Stimulated activated CD8-positive, alpha-beta memory T cell treated with anti-CD3 and anti-CD28 coated beads, Interleukin-7, amount 100 ng/mL, for 1 hour (primary cell): Measurements from ENCODE around the gene DLST.

Source experiments
- DNase-seq, 2 donors: peaks; one replicate each; pipeline ENCODE4 v3.0.0-alpha.2; 2020; ENCODE audit warnings: low read depth in 2 of 2

Gene DLST

DNA sequence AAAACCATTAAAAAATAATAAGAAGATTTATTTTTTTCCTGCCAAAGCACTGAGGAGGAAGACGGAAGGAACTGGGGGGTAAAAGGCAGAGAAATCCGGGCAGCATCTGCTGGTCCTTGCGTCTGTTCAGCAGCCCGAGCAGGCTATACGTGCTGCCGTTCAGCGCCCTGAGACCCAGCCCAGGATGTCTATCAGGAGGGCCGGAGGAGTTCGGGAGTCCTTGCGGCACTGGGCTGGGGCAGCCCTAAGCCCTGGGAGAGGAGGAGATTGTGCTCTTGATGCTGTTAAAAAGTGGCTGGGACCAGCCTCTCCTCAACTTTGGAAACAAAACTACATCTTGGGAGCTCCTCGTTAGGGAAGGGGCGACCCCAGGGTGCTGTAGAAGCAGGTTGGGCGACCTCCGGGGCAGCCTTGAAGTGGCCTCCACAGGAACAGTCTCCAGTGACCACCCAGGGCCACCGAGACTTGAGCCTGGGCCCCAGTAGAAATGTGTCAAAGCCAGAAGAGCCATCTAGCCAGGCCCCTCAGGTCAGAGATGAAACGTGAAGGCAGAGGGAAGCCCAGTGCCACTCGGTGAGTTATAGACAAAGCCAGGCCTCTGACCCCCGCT, 59.3 kb downstream of the DLST start:
- DNase-seq: no peak

DNA sequence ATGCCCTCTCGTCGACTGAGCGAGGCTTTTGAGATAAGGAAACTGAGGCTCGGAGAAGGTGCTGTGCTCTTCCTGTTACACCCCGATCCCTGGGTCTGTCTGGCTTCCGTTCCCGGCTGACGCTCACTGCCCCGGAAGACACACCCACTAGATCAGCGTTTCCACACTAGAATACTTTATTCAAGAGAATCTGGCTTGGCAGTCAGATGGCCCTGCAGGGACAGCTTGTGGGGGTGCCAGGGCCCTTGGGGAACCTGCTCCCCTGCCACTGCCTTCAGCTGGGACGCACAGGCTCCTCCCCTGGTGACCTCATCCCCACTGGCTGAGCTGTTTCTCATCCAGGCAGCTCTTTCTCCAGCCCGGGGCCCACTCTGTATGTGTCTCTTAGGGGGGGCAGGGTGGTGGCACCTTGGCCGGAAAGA, 60.0 kb downstream of the DLST start:
- DNase-seq: peak; percentile 7 to 23

DNA sequence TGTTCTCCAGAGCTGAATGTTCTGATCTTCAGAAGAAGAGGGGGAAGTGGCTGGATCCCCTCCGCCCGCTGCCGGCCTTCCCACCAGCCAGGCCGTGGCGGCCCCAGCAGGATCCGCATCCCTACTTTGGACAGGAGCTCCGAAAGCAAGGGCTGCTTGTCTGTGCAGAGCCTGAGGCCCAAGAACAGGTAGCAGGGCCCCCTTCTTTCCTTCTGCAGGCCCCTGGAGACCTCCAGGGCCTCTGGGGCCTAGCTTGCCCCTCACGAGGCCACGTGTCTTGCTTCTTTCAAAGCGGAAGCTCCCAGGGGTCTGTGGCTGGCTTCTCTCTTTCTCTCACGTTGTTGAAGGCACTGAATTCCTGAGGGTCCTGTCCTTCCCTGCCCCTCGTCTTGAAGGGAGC, 60.5 kb downstream of the DLST start:
- DNase-seq: no peak

DNA sequence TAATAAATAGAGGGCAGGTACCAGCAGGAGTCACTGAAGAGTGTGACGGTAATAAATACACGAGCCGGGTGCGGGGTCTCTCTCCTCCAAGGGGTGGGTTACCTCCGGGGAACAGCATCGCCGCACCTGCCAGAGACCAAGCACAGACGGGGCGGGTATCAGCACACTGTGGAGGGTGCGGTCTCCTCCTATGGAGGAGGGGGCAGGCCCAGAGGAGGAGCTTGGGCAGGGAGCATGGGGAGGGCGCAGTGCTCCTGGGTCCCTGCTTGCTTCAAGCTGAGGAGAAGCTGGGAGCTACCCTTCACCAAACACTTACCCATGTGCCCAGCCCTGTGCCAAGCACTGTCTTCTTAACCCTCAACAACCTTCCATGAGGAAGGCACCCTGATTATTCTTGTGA, 60.9 kb downstream of the DLST start:
- no peak for DNase-seq

DNA sequence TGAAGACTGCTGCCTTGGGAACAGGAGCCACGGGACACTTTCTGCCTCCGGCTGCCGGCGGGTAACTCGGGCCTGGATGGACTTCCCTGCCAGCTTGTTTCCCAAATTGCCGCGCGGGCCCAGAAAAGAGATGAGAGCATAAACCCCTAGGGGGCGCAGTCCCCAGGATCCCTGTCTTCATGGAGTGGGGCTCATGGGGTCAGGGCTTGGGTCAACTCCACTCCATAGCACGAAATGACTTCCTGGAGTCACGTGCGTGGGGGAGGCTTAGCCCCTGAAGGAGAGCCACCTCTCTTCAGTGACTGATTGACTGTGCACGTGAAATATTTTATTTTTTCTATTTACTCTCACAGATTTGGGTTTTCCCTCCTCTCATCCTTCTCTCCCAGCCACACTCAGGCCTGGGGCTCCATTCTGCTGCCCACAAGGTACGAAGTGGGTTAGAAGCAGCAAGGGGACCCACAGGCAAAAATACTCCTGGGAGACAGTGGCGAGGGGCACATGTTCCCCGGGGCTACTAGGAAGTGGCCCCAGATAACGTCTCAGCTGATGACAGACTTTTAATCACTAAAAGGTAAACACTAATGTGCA, 63.6 kb downstream of the DLST start:
- DNase-seq: no peak

DNA sequence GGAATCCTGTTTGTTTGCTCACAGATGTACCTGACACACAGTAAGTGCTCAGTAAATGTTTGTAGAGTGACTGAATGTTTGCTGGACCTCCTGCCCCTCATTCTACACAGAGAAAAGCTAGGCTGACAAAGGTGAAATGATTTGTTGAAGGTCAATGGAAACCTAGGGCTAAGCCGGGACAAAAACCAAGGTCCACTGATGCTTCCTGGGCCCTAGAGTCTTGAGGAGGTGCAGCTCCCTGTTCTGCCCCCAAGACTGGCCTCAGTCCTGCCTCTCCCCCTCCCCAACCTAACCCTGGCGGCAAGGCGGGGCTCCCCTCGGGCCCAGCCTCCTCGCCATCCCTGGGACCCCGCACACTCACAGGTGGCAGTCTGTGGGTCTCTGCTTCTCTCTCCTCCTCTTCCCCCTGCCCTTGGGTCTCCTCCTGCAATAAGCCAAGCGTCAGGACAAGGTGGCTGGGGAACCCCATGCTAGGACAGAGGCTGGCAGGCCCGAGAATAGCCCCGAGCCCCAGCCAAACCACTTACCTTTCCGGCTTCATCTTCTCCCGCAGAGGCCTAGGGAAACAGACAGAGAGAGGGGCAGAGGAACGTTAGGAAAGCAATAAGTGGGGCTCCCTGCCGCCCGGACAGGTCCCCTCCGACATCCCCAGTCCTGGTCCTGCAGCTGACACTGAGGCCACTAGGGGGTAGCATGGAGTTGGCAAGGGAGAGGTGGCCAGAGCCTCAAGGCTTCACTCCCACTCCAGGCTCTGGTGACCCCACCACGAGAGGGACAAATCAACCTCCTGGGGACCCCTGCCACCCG, 64.3 kb downstream of the DLST start:
- DNase-seq: peak; percentile 34 to 59

DNA sequence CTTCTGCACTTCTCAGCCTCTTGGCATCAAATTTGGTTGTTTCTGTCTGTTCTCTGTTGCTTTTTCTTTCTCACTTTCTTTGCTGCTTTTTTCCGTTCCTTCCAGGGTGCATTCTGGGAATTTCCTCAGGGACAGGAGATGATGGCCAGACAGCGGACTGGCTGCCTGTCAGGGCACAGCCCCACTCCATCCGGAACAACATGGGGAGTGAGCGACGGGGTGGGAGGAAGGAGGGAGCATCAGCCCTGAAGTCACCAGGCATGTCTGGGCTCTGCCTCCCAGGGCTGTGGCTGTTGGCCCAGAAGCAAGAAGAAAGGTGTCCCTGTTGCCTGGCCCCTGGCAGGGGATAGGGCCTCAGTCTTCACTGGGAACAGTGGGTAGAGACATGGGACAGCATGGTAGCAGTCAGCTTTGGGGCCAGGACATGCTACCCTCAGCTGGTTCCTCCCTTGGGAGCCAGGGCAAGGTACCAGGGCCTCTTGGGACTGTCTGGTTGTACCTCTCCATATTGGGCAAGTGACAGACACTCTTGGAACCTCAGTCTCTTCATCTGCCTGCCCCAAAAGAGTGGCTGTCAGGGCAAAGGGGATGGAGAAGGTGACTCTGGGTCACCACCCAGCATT, 65.1 kb downstream of the DLST start:
- no peak for DNase-seq

DNA sequence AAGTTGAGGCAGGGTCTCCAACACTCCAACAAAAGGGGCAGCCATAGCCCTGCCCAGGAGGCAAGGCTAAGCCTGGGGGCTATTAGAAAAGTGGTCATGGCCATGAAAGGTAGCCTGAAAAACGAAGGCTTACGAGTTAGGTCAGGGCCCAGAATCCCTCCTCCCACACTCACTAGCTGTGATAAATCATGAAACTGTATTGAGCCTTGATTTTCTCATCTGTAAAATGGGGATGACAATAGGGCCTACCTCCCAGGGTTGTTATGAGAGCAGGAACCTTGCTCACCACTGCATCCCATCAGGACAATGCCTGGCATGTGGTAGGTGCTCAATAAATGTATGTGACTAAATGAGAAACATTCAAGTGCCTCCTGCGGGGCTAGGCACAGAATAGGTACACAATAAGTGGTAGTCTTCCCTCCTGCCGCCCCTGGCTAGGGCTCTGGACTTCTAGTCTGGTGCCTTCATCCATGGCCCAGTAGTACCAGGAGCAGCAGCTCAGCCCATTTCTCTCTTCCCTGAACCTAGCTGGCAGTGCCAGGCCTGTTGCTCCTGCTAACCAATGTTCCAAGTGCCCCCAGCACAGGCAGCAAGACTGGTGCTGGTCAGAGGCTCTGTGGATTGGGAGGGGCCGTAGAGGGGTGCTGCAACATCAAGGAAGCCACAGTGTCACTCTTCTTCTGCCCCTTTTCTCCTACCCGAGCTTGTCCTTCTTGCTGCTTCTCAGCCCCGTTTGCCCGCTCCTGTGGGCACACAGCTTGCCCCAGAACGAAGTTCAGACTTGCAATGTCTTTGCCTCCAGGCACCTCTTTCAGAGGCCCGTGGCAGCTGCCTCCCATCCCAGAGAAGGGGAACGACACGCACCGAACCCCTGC, 65.9 kb downstream of the DLST start:
- no peak for DNase-seq

DNA sequence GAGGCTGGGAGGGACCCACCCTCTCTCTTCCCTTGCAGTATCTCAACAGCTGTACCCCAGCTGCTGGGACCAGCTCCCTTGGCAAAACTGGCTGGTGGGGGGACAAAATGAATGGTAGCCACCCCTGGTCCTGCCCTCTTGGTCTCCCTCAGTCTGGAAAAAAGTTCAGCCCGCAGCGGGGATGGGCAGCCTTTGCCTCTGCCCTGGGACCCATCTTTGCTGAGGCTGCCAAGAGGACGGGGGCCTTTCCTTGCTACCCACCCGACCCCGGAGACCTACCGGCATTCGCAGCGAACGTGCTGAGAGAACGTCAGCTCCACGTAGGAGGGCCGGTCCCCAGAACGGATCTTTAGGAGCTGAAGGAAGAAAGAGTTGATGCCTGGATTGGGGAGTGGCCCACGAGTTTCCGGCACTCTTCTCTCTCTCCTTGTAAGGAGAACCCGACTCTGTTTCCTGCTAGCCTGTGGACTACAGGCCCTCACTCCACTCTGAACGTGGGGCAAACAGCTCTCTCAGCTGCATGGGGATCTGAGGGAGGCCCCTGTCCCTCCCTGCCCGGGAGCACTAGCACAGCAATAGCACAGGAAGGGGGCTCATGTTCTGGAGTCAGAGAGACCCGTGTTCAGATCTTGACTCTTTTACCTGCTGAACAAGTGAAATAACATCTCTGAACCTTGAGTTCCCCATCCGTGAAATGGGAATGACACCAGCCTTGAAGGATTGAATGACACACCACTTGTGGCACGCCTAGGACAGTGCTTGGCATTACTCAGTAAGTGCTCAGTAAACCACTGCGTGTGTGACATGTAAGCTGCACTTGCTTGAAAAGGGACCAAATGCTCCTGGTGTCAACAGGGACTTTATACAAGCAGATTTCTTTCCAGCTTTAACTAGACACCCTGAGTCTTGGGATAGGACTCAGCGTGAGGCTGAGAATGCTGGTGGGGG, 66.8 kb downstream of the DLST start:
- DNase-seq: no peak

DNA sequence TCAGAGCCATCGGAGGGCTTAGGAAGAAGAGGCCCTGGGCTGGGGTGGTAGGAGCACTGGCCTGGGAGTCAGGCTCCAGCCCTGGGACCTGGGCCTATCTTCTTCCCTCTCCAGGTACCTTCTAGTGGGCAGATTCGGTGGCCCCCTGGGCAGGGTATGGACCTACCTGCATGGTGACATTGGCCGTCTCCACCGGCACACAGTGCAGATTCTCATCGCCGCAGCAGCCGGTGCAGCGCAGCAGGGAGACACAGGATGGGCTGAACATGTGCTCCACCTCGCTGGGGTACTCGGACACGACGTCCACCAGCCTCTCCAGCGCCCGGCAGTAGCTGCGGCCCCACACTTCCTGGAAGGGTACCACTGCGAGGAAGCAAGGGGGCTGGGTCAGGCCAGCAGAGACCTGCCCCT, 67.5 kb downstream of the DLST start:
- DNase-seq: no peak

DNA sequence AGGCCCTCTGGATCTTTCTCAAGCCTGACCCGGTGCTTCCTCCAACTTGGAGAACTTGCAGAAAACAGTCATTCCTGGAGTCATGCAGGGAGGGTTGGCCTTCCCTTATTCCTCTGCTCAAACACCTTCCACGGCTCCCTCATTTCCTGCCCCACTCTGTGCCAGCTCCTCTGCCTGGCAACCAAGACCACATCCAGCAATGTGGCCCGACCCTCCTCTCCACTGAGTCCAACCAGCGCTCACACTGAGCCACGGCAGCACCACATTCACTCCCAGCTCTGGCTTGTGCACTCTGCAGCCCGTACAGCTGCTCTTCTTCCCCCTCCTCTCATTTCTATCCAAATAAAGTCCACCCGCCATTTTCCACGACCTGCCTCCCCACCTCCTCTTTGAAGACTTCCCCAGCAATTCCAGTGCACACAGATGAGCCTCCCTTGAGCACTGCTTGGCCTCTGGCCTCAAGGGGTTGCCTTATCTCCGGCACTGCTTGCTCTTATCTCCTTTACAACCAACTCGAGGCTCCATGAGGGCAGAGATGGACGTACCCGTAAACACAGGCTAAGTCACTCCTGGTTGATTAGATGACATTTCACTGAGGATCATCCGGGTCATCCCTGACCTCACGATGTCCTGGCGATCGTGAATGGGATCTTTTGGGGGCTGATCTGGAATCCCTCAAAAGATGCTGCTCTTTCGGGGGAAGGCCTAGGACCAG, 68.3 kb downstream of the DLST start:
- DNase-seq: no peak

DNA sequence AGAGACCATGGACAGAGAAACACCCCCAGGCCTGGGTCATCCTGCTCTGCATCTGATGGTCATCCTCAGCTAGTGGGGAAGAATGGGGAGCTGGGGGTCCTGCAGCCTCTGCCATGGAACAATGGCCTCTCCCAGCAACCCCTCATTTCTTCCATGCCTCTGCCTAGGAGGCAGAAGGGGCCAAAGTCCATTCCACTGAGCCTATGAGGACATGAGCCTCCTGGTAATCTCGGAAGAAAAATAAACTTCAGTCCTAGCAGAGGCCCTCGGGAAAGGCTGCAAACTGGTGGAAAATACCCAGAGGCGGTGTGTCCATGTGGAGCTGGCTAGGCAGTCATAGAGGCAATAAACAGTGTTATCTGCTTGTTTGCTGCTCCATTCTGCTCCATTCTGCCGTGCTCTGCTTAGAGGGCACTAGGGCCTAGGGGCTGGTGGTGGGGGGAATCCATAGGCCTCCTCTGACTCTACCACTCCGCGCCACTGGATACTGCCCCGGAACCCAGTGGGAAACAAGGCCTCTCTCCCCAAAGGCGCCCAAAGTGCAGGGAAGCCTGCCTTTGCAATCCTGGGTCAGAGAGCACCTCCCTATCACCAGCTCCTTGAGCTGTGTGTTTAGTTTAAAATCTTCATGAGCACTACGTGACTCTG, 69.2 kb downstream of the DLST start:
- no peak for DNase-seq

DNA sequence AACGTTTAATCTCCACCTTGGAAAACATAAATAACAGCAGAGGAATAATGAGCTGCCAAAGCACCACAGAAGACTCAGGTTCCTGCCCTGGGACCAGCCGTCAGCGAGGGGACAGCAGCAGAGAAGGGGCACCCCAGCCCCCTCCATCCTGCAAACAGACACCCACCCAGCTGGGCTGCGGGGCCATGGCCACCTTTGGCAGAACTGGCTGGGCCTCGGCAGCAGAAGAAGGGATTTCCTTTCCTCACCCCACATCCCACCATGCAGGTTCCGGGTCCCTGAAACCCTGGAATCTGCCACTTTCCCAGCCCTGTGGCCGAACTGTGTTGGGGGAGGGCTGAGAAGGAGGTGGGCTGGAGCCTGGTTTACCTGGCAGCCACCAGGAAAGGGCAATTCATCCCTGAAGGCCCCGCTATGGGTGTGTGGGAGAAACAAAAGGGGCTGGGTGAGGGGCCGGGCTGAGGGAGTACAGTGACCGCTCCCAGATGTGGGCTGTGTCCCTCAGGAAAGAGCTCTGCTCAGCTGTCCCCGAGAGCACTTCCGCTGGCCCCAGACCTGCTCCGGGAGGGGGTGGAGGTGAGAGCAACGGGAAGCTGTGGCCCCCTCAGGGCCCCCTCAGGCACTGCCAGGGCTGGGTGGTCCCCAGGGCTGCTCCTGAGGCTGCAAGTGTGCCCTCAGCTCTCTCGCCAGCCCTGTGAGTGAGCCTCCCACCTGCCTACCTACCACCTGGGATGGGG, 69.9 kb downstream of the DLST start:
- no peak for DNase-seq

DNA sequence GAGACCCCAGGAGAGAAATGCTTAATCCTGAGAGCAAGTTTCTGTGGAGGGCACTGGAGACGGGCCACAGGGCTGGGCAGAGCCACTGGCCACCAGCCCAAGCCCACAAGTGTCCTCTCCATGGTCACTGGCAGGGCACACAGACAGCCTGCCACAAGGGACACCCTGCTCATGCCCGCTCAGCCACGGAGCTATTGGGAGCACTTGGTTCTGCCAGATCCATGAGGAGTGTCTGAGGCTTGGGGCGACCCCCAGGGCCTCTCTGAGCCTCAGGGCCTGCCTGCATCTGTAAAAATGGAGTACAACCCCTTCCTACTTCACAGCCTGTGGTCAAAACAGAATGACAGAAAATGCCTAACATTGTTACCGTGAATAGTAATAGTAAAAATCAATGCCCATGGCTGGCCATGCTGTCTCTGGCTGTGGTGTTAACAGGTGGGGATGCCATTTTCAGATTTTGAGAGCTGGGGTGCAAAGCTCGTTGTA, 70.5 kb downstream of the DLST start:
- no peak for DNase-seq

DNA sequence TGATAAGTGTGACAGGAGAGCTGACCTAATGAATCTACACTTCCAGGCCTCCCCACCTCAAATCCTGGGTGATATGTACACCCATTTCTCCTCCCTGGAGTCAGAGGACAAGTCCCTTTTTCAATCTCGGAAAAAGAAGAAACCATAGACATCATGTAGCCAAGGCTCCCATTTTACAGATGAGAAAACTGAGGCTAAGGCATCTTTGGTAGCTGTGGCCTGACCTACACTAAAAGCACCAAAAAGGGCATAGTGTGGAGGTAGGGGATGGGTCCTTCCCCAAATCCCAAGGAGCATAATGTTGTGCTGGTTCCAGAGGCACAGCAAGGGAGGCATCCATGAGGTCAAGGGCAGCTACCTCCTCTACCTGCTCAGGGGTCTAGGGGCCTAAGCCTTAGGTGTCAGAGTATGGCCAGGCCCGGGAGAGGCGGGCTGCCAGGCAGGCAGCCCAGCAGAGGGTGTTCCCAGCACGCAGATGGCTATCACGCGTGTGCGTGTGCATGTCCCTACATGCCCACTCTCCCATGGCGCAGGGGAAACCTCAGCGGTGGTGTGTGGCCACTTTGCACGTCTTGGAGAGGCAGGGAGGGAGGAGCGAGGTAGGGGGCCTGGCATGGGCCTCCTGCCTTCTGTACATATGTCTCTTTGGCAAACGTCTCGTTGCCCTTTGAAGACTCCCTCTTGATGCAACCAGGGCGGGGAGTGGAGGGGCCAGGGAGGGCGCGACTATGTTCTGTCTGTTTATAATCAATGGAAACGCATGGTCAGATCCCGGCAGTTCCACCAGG, 71.2 kb downstream of the DLST start:
- DNase-seq: no peak
